SK-N-SH (cell line): ENCODE measurements around the gene TFAP2E.

ENCODE experiments used
- EZH2phosphoT487 ChIP-seq: fragments of 200-600 bp; sonication (generic); IDR thresholded peaks from 2 replicates; pipeline ENCODE4 v1.6.1; 2017; ENCODE audit warnings: low read depth, mixed run types, mild to moderate bottlenecking, antibody characterized with exemption, moderate library complexity, borderline replicate concordance
- SMC3 ChIP-seq: IDR thresholded peaks from 2 replicates; pipeline ENCODE4 v1.6.1; 2012; ENCODE audit warnings: low read depth, low read length, improper control_type of control experiment
- TAF1 ChIP-seq: IDR thresholded peaks from 2 replicates; pipeline ENCODE4 v1.6.1; 2012; ENCODE audit warnings: low read depth, mild to moderate bottlenecking, low read length, moderate library complexity, borderline replicate concordance
- TF ChIP-seq, protein P1 (sequence below): fragments of 200-600 bp; sonication (generic); IDR thresholded peaks from 2 replicates; pipeline ENCODE4 v1.6.1; 2017; ENCODE audit warnings: antibody characterized with exemption, mild to moderate bottlenecking, moderate library complexity
- TF ChIP-seq, protein P2 (sequence below): IDR thresholded peaks from 2 replicates; pipeline ENCODE4 v1.6.1; 2012; ENCODE audit warnings: mild to moderate bottlenecking, low read depth, low read length, moderate library complexity

DNA sequence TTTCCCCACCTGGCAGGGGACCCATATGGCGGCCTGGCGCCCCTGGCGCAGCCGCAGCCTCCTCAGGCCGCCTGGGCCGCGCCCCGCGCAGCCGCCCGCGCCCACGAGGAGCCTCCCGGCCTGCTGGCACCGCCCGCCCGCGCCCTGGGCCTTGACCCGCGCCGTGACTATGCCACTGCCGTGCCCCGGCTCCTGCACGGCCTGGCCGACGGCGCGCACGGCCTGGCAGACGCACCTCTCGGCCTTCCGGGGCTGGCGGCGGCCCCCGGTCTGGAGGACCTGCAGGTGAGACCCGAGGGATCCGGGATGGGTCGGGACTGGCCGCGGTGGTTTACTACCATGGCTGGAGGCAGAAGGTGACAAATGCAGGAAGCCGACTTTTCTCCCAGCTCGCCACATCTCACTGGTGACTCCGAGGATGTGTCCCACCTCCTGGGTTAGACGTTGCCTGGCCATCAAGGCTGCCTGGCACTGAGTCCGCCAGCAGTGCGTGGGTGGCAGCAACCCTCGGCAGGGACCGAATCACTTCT is 1.1 kb downstream of the TFAP2E start:
- TF ChIP-seq TAF1 (no peak), EZH2phosphoT487 (no peak), SMC3 (no peak)
- TF ChIP-seq, protein P1, sequence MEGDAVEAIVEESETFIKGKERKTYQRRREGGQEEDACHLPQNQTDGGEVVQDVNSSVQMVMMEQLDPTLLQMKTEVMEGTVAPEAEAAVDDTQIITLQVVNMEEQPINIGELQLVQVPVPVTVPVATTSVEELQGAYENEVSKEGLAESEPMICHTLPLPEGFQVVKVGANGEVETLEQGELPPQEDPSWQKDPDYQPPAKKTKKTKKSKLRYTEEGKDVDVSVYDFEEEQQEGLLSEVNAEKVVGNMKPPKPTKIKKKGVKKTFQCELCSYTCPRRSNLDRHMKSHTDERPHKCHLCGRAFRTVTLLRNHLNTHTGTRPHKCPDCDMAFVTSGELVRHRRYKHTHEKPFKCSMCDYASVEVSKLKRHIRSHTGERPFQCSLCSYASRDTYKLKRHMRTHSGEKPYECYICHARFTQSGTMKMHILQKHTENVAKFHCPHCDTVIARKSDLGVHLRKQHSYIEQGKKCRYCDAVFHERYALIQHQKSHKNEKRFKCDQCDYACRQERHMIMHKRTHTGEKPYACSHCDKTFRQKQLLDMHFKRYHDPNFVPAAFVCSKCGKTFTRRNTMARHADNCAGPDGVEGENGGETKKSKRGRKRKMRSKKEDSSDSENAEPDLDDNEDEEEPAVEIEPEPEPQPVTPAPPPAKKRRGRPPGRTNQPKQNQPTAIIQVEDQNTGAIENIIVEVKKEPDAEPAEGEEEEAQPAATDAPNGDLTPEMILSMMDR: no peak
- TF ChIP-seq, protein P2, sequence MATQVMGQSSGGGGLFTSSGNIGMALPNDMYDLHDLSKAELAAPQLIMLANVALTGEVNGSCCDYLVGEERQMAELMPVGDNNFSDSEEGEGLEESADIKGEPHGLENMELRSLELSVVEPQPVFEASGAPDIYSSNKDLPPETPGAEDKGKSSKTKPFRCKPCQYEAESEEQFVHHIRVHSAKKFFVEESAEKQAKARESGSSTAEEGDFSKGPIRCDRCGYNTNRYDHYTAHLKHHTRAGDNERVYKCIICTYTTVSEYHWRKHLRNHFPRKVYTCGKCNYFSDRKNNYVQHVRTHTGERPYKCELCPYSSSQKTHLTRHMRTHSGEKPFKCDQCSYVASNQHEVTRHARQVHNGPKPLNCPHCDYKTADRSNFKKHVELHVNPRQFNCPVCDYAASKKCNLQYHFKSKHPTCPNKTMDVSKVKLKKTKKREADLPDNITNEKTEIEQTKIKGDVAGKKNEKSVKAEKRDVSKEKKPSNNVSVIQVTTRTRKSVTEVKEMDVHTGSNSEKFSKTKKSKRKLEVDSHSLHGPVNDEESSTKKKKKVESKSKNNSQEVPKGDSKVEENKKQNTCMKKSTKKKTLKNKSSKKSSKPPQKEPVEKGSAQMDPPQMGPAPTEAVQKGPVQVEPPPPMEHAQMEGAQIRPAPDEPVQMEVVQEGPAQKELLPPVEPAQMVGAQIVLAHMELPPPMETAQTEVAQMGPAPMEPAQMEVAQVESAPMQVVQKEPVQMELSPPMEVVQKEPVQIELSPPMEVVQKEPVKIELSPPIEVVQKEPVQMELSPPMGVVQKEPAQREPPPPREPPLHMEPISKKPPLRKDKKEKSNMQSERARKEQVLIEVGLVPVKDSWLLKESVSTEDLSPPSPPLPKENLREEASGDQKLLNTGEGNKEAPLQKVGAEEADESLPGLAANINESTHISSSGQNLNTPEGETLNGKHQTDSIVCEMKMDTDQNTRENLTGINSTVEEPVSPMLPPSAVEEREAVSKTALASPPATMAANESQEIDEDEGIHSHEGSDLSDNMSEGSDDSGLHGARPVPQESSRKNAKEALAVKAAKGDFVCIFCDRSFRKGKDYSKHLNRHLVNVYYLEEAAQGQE: no peak
